Gastroesophageal sphincter (tissue), 4 donors: ENCODE measurements around the gene TTLL7. TPM values are rescaled to one million over a fixed set of nuclear protein-coding genes. Genes with fewer than 3 reads are reported as not detected.

Source experiments
- ATAC-seq: fragments of 150-250 bp; one replicate; pipeline ENCODE4 v1.9.1; 2016; ENCODE audit warnings: mild to moderate bottlenecking, moderate library complexity
- H3K27ac ChIP-seq, 4 donors: fragments of 200-600 bp; sonication (generic) in 3 of 4; 1 replicate in 3 of 4; 2 replicates in 1 of 4; pipeline ENCODE4 v1.5.1; 2016 to 2019
- H3K27me3 ChIP-seq: fragments of 200-600 bp; sonication (generic); one replicate; pipeline ENCODE4 v1.5.1; 2019
- H3K36me3 ChIP-seq, 2 donors: fragments of 200-600 bp; sonication (generic); one replicate each; pipeline ENCODE4 v1.5.1; 2019; ENCODE audit warnings: control low read depth in 1 of 2
- H3K4me1 ChIP-seq, 3 donors: fragments of 200-600 bp; sonication (generic); 1 replicate in 2 of 3; 2 replicates in 1 of 3; pipeline ENCODE4 v1.5.1; 2016 to 2019; ENCODE audit warnings: control low read depth in 2 of 3
- H3K4me3 ChIP-seq, 2 donors: fragments of 200-600 bp; sonication (generic); one replicate each; pipeline ENCODE4 v1.5.1; 2019; ENCODE audit warnings: mild to moderate bottlenecking in 1 of 2, moderate library complexity in 1 of 2
- H3K9me3 ChIP-seq, 3 donors: fragments of 200-600 bp; sonication (generic); one replicate each; pipeline ENCODE4 v1.5.1; 2017 to 2019; ENCODE audit warnings: control low read depth in 2 of 3
- EP300 ChIP-seq: sonication (generic); formaldehyde crosslinking; IDR thresholded peaks from one replicate; pipeline ENCODE4 v1.6.1; 2017; ENCODE audit warnings: antibody characterized with exemption, mild to moderate bottlenecking
- POLR2A ChIP-seq, 2 donors: fragments of 450-650 bp; IDR thresholded peaks; one replicate each; pipeline ENCODE4 v1.6.1; 2017; ENCODE audit warnings: antibody characterized with exemption in 2 of 2, mild to moderate bottlenecking in 2 of 2, moderate library complexity in 1 of 2
- POLR2AphosphoS5 ChIP-seq: sonication (generic); formaldehyde crosslinking; IDR thresholded peaks from one replicate; pipeline ENCODE4 v1.6.1; 2017; ENCODE audit warnings: antibody characterized with exemption
- WGBS, 2 donors: methylation state at CpG; one replicate each; pipeline ENCODE4 v1.1.5; 2018; ENCODE audit warnings: low coverage in 1 of 2; 5-methylcytosine and 5-hydroxymethylcytosine counted together
- total RNA-seq, 4 donors: library from RNA; depleted of rRNA; stranded (reverse); fragments of >200 nt; gene quantifications; one replicate each; pipeline ENCODE4 v1.1.0, GENCODE V29; 2016
- TF ChIP-seq, protein P1 (sequence below), 4 experiments: fragments of 200-600 bp in 2 of 4; fragments of 450-650 bp in 2 of 4; sonication (generic) in 1 of 4; IDR thresholded peaks; one replicate each; pipeline ENCODE4 v1.5.1; 2017 to 2019; ENCODE audit warnings: antibody characterized with exemption in 4 of 4, mild to moderate bottlenecking in 2 of 4, moderate library complexity in 2 of 4

TTLL7 gene
- total RNA-seq, 4 donors from 2014 or later = 41.7 to 125 (median 57.0) TPM

DNA sequence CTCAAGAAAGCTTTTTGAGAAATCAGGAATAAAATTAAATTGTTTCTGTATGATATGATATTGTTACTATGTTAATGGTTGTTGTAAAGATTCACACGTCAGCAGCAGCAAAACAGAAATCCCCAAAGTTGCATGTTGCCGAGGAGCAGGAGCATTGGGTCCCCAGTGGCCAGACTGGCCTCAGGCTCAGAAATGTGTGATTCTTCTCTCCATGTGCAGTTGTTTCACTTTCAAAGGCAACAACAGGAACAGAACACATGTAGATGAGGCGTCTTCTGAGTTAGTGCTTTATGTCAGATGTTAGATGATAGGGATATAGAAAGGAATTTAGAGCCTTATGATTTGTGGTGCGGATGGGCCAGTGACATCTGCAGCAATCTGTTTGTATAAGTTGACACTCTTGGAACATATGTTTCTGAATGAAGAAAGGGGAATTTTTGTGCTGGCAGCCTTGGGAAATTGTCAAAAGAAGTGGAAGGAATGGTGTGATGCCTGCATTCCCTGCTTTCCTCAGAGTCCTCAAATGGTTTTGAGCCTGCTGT lies 2.1 kb upstream of the TTLL7 start:
- Histone ChIP-seq H3K4me1 (peaks cover 3 to 29% (median 15%) of the 10 kb centered on the region in 3 donors), H3K36me3 (no peaks in the 10 kb centered on the region), H3K27ac (peak overlapping the region in 1 of 4 donors; percentile 93), H3K9me3 (no peaks in the 10 kb centered on the region), H3K4me3 (no peak overlapping the region), H3K27me3 (no peaks in the 10 kb centered on the region)
- no peak for TF ChIP-seq POLR2AphosphoS5
- TF ChIP-seq POLR2A (IDR thresholded peaks at IDR 0.05) = no peak
- TF ChIP-seq, protein P1, sequence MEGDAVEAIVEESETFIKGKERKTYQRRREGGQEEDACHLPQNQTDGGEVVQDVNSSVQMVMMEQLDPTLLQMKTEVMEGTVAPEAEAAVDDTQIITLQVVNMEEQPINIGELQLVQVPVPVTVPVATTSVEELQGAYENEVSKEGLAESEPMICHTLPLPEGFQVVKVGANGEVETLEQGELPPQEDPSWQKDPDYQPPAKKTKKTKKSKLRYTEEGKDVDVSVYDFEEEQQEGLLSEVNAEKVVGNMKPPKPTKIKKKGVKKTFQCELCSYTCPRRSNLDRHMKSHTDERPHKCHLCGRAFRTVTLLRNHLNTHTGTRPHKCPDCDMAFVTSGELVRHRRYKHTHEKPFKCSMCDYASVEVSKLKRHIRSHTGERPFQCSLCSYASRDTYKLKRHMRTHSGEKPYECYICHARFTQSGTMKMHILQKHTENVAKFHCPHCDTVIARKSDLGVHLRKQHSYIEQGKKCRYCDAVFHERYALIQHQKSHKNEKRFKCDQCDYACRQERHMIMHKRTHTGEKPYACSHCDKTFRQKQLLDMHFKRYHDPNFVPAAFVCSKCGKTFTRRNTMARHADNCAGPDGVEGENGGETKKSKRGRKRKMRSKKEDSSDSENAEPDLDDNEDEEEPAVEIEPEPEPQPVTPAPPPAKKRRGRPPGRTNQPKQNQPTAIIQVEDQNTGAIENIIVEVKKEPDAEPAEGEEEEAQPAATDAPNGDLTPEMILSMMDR (IDR thresholded peaks at IDR 0.05) = no peak
- TF ChIP-seq EP300 = no peak
- no peak for ATAC-seq
- 49 to 65% methylated on average over 4 of the region's 4 CpGs for WGBS, 2 donors

DNA sequence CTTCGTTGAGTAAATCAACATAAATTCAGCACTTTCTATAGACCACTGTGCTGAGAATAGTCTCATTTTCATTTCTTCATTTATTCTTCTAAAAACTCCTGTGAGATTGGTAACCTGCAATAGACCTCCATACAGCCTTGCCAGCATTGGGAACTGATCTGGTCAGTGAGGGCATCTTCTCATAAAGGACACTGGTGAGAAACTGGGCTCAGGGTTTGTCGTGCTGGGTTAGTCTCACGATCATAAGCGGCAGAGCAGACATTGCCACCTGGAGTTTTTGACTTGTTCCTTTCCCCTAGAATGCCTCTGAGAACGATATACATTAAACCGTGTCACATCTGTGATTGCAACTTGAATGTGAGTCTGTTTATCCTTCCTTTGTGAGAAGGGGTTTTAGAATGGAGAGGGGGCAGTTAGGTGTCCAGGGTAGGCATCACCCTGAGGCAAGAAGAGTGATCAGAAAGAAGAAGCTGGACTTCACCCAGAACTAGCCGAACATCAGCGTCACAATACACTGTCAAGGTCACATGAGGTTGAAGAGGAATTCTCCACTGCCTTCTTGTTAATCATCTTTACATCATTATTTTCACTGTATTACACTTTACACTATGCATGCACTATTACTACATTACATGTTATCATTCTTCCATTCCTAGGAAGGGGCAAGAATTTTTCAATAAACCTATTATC lies 1.4 kb upstream of the TTLL7 start:
- ATAC-seq = no peak
- peaks cover 3 to 31% (median 15%) of the 10 kb centered on the region in 3 donors for H3K4me1 ChIP-seq
- no peak overlapping the region for H3K4me3 ChIP-seq
- WGBS, 2 donors = 73 to 80% methylated on average over 6 to 8 of the region's 8 CpGs
- no peaks in the 10 kb centered on the region for H3K9me3 ChIP-seq
- no peak for TF ChIP-seq POLR2AphosphoS5
- TF ChIP-seq EP300 = no peak
- TF ChIP-seq POLR2A (IDR thresholded peaks at IDR 0.05) = no peak
- TF ChIP-seq, protein P1 (IDR thresholded peaks at IDR 0.05) = no peak
- H3K27ac ChIP-seq = peak overlapping the region in 2 of 4 donors; percentile 93
- H3K27me3 ChIP-seq = no peaks in the 10 kb centered on the region
- H3K36me3 ChIP-seq = no peaks in the 10 kb centered on the region

DNA sequence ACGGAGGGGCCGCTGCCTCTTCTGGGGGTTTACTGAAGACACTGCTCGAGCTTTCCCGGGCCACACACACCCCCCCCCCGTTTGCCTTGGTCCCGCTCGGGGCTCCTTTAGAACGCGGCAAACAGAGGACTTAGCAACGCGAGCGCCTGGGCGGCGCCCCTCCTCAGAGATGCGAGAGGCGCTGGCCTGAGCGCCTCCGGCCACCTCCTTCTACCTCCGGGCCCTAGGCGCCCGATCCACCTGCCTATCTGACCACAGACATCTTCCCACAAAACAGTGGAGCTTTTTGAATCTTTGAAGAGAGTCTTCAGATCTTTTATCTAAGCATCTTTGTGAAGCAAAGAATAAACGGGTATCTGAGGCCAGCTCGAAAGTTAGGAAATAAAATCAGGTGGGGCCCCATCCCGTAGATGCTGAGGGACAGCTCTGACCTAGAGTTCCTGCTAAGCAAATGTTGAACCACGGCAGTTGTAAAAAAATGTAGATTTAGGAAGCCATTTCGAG lies 436 bp upstream of the TTLL7 start:
- ATAC-seq = peak; percentile 94
- Histone ChIP-seq H3K4me1 (peaks cover 3 to 39% (median 15%) of the 10 kb centered on the region in 3 donors), H3K36me3 (no peaks in the 10 kb centered on the region), H3K27ac (peak overlapping the region; percentile 66 to 94 (median 93)), H3K9me3 (no peaks in the 10 kb centered on the region), H3K4me3 (peak overlapping the region; percentile 78 to 98), H3K27me3 (no peaks in the 10 kb centered on the region)
- WGBS, 2 donors = 3 to 7% methylated on average over 5 to 13 of the region's 26 CpGs
- TF ChIP-seq POLR2AphosphoS5 (peak; percentile 22), POLR2A (IDR thresholded peaks at IDR 0.05) (no peak)

DNA sequence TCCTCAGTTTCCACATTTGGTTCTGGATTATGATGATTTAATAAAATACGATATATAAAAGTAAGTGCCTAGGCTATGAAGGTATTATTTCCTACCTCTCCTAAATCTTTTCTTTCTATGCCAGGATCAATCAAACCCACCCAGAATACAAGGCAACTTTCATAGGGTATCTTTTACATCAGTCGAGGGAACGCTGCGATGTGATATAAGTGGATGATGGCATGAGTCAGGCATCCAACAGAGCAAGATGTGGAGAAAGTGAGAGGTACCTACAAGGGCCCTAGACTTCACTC lies 781 bp downstream of the TTLL7 start:
- Histone ChIP-seq H3K27me3 (no peaks in the 10 kb centered on the region), H3K36me3 (no peaks in the 10 kb centered on the region), H3K4me3 (peak overlapping the region; percentile 78 to 98), H3K4me1 (peaks cover 3 to 51% (median 15%) of the 10 kb centered on the region in 3 donors), H3K9me3 (no peaks in the 10 kb centered on the region), H3K27ac (peak overlapping the region; percentile 66 to 94 (median 93))
- no peak for ATAC-seq
- WGBS, 2 donors = 17 to 27% methylated on average over 4 of the region's 4 CpGs
- no peak for TF ChIP-seq EP300

DNA sequence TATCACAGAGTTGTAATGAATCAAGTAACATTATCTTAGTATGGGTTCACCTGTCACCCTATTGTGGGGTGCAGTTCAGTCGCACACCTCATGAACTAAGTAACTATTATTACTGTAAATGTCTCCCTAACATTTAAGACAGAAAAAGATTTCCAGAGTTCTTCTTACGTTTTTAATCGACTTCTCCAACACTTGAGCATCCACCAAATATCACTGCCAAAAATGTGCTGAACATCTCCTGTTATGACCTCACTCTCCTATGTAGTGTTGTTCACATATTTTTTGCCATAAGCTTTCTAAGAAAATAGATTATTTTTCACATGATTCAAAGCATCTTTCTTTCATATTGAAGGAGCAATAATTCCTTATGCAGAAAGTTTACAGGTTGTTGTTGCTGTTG lies 1.3 kb downstream of the TTLL7 start:
- peaks cover 3 to 53% (median 15%) of the 10 kb centered on the region in 3 donors for H3K4me1 ChIP-seq
- peak overlapping the region; percentile 66 to 94 (median 93) for H3K27ac ChIP-seq
- H3K9me3 ChIP-seq = no peaks in the 10 kb centered on the region
- TF ChIP-seq, protein P1 (IDR thresholded peaks at IDR 0.05) = no peak
- TF ChIP-seq POLR2A (IDR thresholded peaks at IDR 0.05) = no peak
- no peak for TF ChIP-seq POLR2AphosphoS5
- no peak for TF ChIP-seq EP300
- WGBS, 2 donors = 33 to 45% methylated on average over 3 of the region's 3 CpGs
- no peaks in the 10 kb centered on the region for H3K36me3 ChIP-seq
- H3K4me3 ChIP-seq = peak overlapping the region; percentile 78 to 98
- H3K27me3 ChIP-seq = no peaks in the 10 kb centered on the region
- ATAC-seq = no peak

DNA sequence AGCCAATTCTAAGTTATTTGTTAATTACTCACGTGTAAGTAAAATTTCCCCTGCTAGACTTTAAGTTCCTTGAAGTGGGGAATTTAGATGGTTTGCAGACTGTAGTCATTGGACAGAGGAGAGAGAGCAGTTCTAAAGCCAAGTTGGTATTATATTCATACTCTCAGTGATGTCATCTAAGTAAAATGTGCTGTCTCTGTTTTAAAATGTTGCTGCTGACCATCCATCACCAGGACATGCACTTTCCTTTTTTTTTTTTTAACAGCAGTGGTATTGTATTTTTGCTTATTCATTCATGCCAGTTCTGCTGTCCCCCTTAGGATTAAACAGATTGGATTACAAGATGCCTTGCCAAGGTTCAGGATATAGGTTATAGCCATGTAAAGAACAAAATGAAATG lies 2.3 kb downstream of the TTLL7 start:
- H3K36me3 ChIP-seq = no peaks in the 10 kb centered on the region
- no peak overlapping the region for H3K4me3 ChIP-seq
- H3K27me3 ChIP-seq = no peaks in the 10 kb centered on the region
- WGBS, 2 donors = 10 to 20% methylated on average over 1 of the region's 1 CpG
- peak; percentile 50 for TF ChIP-seq POLR2AphosphoS5
- TF ChIP-seq POLR2A (IDR thresholded peaks at IDR 0.05) = no peak
- TF ChIP-seq EP300 = no peak
- TF ChIP-seq, protein P1 (IDR thresholded peaks at IDR 0.05) = no peak
- H3K9me3 ChIP-seq = no peaks in the 10 kb centered on the region
- H3K27ac ChIP-seq = peak overlapping the region; percentile 66 to 94 (median 93)
- peaks cover 3 to 53% (median 15%) of the 10 kb centered on the region in 3 donors for H3K4me1 ChIP-seq
- no peak for ATAC-seq
